SK-N-SH (cell line): Measurements from ENCODE around the gene ZNF665. TPM values are rescaled to one million over a fixed set of nuclear protein-coding genes. Genes with fewer than 3 reads are reported as not detected.
"Not testable (repeated sequence)": the region's sequence is repeated elsewhere in the genome, so short reads cannot be mapped to it uniquely, and the experiment has no call there.

ENCODE experiments used
- CTCF ChIA-PET: fragments of 300-600, 350-600 bp; formaldehyde crosslinking; extraction: SDS; loops from one replicate; lab custom pipeline; 2021; lab: Yijun Ruan, JAX
- POLR2A ChIA-PET: fragments of 350-600 bp; sonication (Branson Sonifier 250); formaldehyde crosslinking; extraction: SDS; loops from one replicate; lab custom pipeline; 2020; ENCODE audit warnings: antibody characterized with exemption, inconsistent platforms; lab: Yijun Ruan, JAX
- DNase-seq: peaks from one replicate; pipeline ENCODE4 v3.0.0; 2012
- H2AFZ ChIP-seq: fragments of 200-600 bp; sonication (generic); 2 replicates; pipeline ENCODE4 v1.8.1; 2016; ENCODE audit warnings: antibody characterized with exemption, mild to moderate bottlenecking, low read depth
- H3F3A ChIP-seq: fragments of 200-600 bp; sonication (generic); replicated peaks from 2 replicates; pipeline ENCODE3; 2016; ENCODE audit warnings: antibody characterized with exemption, mild to moderate bottlenecking; ENCODE audit not compliant: insufficient read depth
- H3K27ac ChIP-seq, 2 experiments: fragments of 200-500 bp in 1 of 2; fragments of 200-600 bp in 1 of 2; sonication (Bioruptor generic) in 1 of 2; sonication (generic), shearing (Covaris generic) in 1 of 2; 2 replicates each; pipeline versions ENCODE4 v1.5.1 to v1.6.1; 2014 to 2016; ENCODE audit warnings: low read depth in 2 of 2, inconsistent platforms in 1 of 2, low read length in 1 of 2, mild to moderate bottlenecking in 1 of 2, mixed read lengths in 1 of 2
- H3K27me3 ChIP-seq: fragments of 200-600 bp; sonication (generic), shearing (Covaris generic); 2 replicates; pipeline ENCODE4 v1.6.1; 2016; ENCODE audit warnings: mixed run types; ENCODE audit not compliant: insufficient read depth
- H3K36me3 ChIP-seq, 2 experiments: fragments of 200-500 bp in 1 of 2; fragments of 200-600 bp in 1 of 2; sonication (Bioruptor generic) in 1 of 2; sonication (generic) in 1 of 2; replicated peaks in 1 of 2; 2 replicates each; pipeline versions ENCODE3 to v1.5.1; 2014 to 2016; ENCODE audit warnings: low read length in 1 of 2, mild to moderate bottlenecking in 1 of 2; ENCODE audit not compliant: insufficient read depth in 2 of 2, control insufficient read depth in 1 of 2
- H3K4me1 ChIP-seq, 2 experiments: fragments of 200-500 bp in 1 of 2; fragments of 200-600 bp in 1 of 2; sonication (Bioruptor generic) in 1 of 2; sonication (generic), shearing (Covaris generic) in 1 of 2; 2 replicates each; pipeline versions ENCODE4 v1.5.1 to v1.6.1; 2014 to 2016; ENCODE audit warnings: low read depth in 1 of 2, low read length in 1 of 2, mixed run types in 1 of 2; ENCODE audit not compliant: insufficient read depth in 2 of 2, control insufficient read depth in 1 of 2
- H3K4me2 ChIP-seq: fragments of 200-600 bp; sonication (generic), shearing (Covaris generic); 2 replicates; pipeline ENCODE4 v1.6.1; 2017; ENCODE audit warnings: mixed run types
- H3K4me3 ChIP-seq, 2 experiments: fragments of 200-500 bp in 1 of 2; fragments of 200-600 bp in 1 of 2; sonication (Bioruptor generic) in 1 of 2; sonication (generic), shearing (Covaris generic) in 1 of 2; 2 replicates each; pipeline versions ENCODE4 v1.5.1 to v1.8.1; 2014 to 2016; ENCODE audit warnings: low read depth in 2 of 2, inconsistent platforms in 1 of 2, low read length in 1 of 2, mild to moderate bottlenecking in 1 of 2, mixed read lengths in 1 of 2, moderate library complexity in 1 of 2
- H3K79me2 ChIP-seq: fragments of 200-600 bp; sonication (generic); 2 replicates; pipeline ENCODE4 v1.8.1; 2017; ENCODE audit warnings: mild to moderate bottlenecking; ENCODE audit not compliant: insufficient read depth
- H3K9ac ChIP-seq: fragments of 200-600 bp; sonication (generic); 2 replicates; pipeline ENCODE4 v1.6.1; 2017; ENCODE audit warnings: mixed run types
- H3K9me2 ChIP-seq: fragments of 200-600 bp; sonication (generic); 2 replicates; pipeline ENCODE4 v1.6.1; 2017; ENCODE audit warnings: mixed run types
- H3K9me3 ChIP-seq: fragments of 200-600 bp; sonication (generic); 2 replicates; pipeline ENCODE4 v1.6.1; 2017; ENCODE audit warnings: mixed run types, mild to moderate bottlenecking, moderate library complexity
- H4K20me1 ChIP-seq: fragments of 200-600 bp; sonication (generic); 2 replicates; pipeline ENCODE4 v1.6.1; 2017; ENCODE audit warnings: mild to moderate bottlenecking, mixed run types; ENCODE audit not compliant: insufficient read depth
- CTCF ChIP-seq: fragments of 200-600 bp; sonication (generic); IDR thresholded peaks from 2 replicates; pipeline ENCODE4 v1.6.1; 2017; ENCODE audit warnings: antibody characterized with exemption, mild to moderate bottlenecking, moderate library complexity
- EP300 ChIP-seq, 2 experiments: IDR thresholded peaks; 2 replicates each; pipeline versions ENCODE4 v1.4.0 to v1.6.1; 2012; ENCODE audit warnings: borderline replicate concordance in 1 of 2, low read depth in 1 of 2, low read length in 1 of 2
- GATA2 ChIP-seq: sonication (generic); formaldehyde crosslinking; IDR thresholded peaks from 2 replicates; pipeline ENCODE4 v1.5.0; 2020; ENCODE audit warnings: mild to moderate bottlenecking, missing genetic modification reagents
- JUND ChIP-seq: IDR thresholded peaks from 2 replicates; pipeline ENCODE4 v1.4.0; 2012
- NFIC ChIP-seq: IDR thresholded peaks from 2 replicates; pipeline ENCODE4 v1.4.0; 2012; ENCODE audit warnings: borderline replicate concordance
- NRF1 ChIP-seq: IDR thresholded peaks from 2 replicates; pipeline ENCODE4 v1.6.1; 2012; ENCODE audit warnings: low read depth, mild to moderate bottlenecking, low read length
- RAD21 ChIP-seq: IDR thresholded peaks from 2 replicates; pipeline ENCODE4 v1.6.1; 2012; ENCODE audit warnings: mild to moderate bottlenecking, low read length
- SIN3A ChIP-seq: IDR thresholded peaks from 2 replicates; pipeline ENCODE4 v1.6.1; 2012; ENCODE audit warnings: low read depth, mild to moderate bottlenecking, low read length, moderate library complexity, borderline replicate concordance
- YY1 ChIP-seq: IDR thresholded peaks from 2 replicates; pipeline ENCODE4 v1.4.0; 2012; ENCODE audit warnings: low read depth, mild to moderate bottlenecking
- WGBS: methylation state at CpG from one replicate; pipeline ENCODE4 v1.1.6; 2017; ENCODE audit warnings: low lambda C conversion rate; 5-methylcytosine and 5-hydroxymethylcytosine counted together
- polyA plus RNA-seq, 3 experiments: library from polyadenylated mRNA; depleted of rRNA; stranded (reverse); fragments of >200 nt; gene quantifications; 2 replicates each; pipeline ENCODE4 v1.2.3, GENCODE V29; 2012
- TF ChIP-seq, protein P1 (sequence below): IDR thresholded peaks from 2 replicates; pipeline ENCODE4; 2012

ZNF665 gene
- polyA plus RNA-seq, 1 of the 3 experiments (the other 2 are of a cell fraction) = 3.2 TPM

GRCh38 chr19:53193535-53194222 lies 521 bp upstream of the ZNF665 start:
- DNase-seq = peak; percentile 27
- CTCF ChIA-PET = interaction anchor here (1.3 kb wide), 1 partner anchor 202 kb away, joined by 3 read pairs; the partner anchor contains the start of gene ZNF765
- POLR2A ChIA-PET = no interaction called here
- Histone ChIP-seq H3K79me2 (no peaks in the 10 kb centered on the region; the same call in 1 of the 2 replicates), H3K27me3 (no peaks in the 10 kb centered on the region), H3K4me1 (peaks cover 0 to 5% of the 10 kb centered on the region in 2 experiments; a peak in 1 of 4 replicates), H3K4me2 (peak overlapping the region; percentile 85), H4K20me1 (no peaks in the 10 kb centered on the region), H3K27ac (no peak overlapping the region), H3K4me3 (peak overlapping the region; percentile 75 to 89), H2AFZ (peak overlapping the region; percentile 100), H3K9me3 (no peaks in the 10 kb centered on the region), H3F3A (peaks cover 10% of the 10 kb centered on the region), H3K9me2 (no peaks in the 10 kb centered on the region), H3K36me3 (peaks cover 2 to 6% of the 10 kb centered on the region in 2 experiments), H3K9ac (no peak overlapping the region)
- no peak for TF ChIP-seq CTCF
- 0 out of 2 replicates have a peak, but pooled peaks have one; percentile 3 for TF ChIP-seq YY1
- no peak for TF ChIP-seq JUND
- no peak for TF ChIP-seq SIN3A
- TF ChIP-seq NFIC = no peak
- no peak for TF ChIP-seq GATA2
- 54% methylated on average over 12 of the region's 12 CpGs for WGBS

- peaks cover 0 to 3% of the 10 kb centered on the region in 2 experiments; a peak in 1 of 4 replicates for H3K4me1 ChIP-seq
- TF ChIP-seq NRF1 = no peak
- TF ChIP-seq CTCF = no peak
- TF ChIP-seq EP300 (IDR thresholded peaks at IDR 0.05; ENCODE audit: borderline replicate concordance in 1 of 2, low read depth in 1 of 2, low read length in 1 of 2) = no peak
- no peak for TF ChIP-seq RAD21
- TF ChIP-seq, protein P1, sequence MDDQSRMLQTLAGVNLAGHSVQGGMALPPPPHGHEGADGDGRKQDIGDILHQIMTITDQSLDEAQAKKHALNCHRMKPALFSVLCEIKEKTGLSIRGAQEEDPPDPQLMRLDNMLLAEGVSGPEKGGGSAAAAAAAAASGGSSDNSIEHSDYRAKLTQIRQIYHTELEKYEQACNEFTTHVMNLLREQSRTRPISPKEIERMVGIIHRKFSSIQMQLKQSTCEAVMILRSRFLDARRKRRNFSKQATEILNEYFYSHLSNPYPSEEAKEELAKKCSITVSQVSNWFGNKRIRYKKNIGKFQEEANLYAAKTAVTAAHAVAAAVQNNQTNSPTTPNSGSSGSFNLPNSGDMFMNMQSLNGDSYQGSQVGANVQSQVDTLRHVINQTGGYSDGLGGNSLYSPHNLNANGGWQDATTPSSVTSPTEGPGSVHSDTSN = no peak
- TF ChIP-seq, all 33 proteins: peak for 0
- Histone ChIP-seq H3K79me2 (no peaks in the 10 kb centered on the region; the same call in 1 of the 2 replicates), H3K9me2 (no peaks in the 10 kb centered on the region), H4K20me1 (no peaks in the 10 kb centered on the region), H3K27me3 (no peaks in the 10 kb centered on the region), H3K4me2 (no peak overlapping the region), H3K9me3 (no peaks in the 10 kb centered on the region), H3K27ac (no peak overlapping the region), H3K4me3 (no peak overlapping the region), H3K9ac (no peak overlapping the region), H3K36me3 (peaks cover 2 to 6% of the 10 kb centered on the region in 2 experiments), H2AFZ (no peak overlapping the region), H3F3A (no peaks in the 10 kb centered on the region)
- no peak for DNase-seq
- WGBS = 75% methylated on average over 3 of the region's 3 CpGs
- ChIA-PET CTCF (interaction anchor here (1.1 kb wide), 1 partner anchor 235 kb away, joined by 3 read pairs; no protein-coding TSS in a partner anchor), POLR2A (no interaction called here)
Measured at GRCh38 chr19:53190253-53190652, 2.9 kb downstream of the ZNF665 start.

GRCh38 chr19:53189691-53190198 lies 3.4 kb downstream of the ZNF665 start:
- H3K4me3 ChIP-seq, H3K4me2 ChIP-seq, H3K27me3 ChIP-seq, H3K9me2 ChIP-seq, H3K4me1 ChIP-seq, DNase-seq, H3K9me3 ChIP-seq, H3K79me2 ChIP-seq, H3K36me3 ChIP-seq, H3F3A ChIP-seq, H4K20me1 ChIP-seq, H3K9ac ChIP-seq, H3K27ac ChIP-seq, H2AFZ ChIP-seq, POLR2A ChIA-PET: not testable (repeated sequence)
- 80% methylated on average over 11 of the region's 16 CpGs for WGBS
- CTCF ChIA-PET = interaction anchor here (1.1 kb wide), 1 partner anchor 235 kb away, joined by 3 read pairs; no protein-coding TSS in a partner anchor
